Kidney glomerular epithelial cell (primary cell): ENCODE data around the gene APMAP.

Experiments used
- DNase-seq: peaks from one replicate; lab custom pipeline; 2025; lab: John Stamatoyannopoulos, UW

The APMAP gene

DNA sequence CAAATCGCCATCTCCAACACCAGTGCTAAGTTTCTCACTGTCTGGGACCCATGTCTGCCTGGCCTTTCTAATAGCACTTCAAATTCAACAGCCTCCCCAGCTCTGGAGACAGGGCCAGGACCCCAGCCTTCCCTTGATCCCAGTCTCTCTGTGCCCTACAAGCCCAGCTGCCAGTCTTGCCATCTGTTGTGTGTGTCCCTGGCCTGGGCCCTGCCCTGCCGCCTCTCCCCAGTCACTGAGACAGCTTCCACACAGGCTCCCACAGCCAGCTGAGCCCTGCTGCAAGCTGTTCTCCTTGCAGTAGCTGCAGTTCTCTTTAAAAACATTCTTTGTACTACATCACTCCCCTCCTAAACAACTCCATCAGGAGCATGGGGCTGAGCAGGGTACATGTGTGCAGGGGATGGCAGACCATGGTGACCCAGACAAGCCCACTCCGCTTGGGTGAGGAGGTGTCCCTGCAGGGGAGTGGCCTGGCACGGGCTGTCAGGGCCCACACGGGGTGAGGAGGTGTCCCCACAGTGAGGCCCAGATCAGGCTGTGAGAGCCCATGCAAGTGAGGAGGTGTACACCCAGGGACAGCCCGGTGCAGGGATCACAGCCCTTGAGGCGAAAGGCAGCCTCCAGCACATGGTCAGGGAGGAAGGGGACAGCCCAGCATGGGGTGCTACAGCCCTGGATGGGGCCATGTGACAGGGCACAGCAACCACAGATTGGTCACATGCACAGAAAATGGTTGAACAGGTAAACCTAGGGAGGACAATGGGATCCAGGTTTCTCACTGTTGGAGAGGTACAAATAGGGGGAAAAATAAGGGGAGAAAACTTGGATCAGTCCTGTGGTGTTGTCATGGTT is 27.3 kb downstream of the APMAP start:
- DNase-seq: no peak

DNA sequence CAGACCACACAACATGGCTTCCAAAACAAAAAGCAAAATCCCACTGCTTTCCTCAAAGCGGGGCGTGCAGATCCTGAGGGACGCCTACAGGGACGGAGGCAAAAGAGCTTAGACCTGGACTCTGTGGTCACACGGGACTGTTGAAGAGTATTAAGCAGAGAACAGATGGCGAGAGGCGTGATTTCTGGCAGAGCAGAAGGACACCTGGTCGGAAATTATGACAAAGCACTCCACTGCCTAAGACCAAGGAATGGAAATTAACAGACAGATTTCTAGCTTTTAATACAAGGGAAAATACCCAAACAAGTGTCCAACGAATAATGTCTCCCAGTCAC is 28.1 kb downstream of the APMAP start:
- no peak for DNase-seq

DNA sequence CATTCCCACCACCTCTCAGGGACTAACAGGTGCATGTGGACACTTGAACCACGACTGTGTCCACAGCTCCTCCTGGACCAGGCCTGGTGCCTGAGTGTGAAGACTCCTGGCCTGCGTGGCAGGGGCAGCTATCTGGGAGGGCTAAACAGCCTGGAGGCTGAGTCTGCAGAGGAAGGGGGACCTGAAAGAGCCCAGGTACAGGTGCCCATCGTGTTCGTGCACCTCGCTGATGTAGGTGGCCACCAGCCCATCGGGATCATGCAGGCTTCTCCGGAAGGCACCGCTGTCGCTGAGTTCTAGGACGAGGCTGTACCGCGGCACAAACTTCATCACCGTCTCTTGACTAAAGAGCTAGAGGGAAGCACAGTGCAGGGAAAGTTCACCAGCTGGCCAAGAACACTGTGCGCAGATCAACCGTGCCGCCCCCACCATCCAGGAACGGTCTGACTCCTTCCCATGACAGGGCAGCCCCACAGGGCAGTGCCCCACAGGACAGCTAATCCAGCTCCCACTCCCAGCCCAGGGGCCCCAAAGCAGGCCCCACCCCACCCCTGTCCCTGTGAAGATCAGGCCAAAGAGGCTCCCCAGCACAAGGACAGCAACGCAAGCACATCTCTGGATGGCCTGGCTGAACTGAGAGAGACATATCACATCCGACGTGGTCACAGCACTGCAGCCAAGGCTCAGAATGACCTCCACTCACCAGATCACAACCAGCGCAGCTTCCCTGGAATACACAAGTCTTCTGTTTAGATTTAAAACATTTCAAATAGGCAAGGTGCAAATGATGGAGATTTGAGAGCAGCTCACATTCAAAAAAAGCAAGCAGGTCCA is 28.7 kb downstream of the APMAP start:
- no peak for DNase-seq

DNA sequence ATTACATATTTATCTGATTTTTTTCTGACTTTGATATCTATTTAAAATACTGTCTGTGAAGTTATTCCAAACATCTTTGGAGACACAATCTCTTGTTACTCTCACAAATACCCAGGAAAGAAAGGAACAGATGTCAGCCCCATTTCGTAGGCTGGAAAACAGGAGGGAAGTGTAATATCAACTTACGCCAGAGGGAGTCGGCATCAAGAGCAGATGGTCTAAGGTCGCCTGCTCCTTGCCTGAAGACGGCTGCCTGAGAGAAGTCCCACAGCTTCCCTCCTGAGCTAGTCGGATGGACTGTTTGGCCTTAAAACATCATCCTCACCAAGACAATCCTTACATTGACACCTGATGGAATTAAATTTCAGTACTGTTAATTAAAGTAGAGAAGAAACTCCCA is 30.0 kb downstream of the APMAP start:
- no peak for DNase-seq

DNA sequence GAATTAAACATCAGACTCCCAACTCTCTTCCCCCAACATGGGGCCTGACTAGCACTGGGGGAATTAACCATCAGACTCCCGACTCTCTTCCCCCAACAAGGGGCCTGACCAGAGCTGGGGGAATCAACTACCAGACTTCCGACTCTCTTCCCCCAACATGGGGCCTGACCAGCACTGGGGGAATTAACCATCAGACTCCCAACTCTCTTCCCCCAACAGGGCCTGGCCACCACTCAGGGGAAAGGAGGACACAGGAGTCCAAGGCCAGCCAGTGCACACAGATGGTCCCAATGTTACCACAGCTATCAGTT is 30.4 kb downstream of the APMAP start:
- no peak for DNase-seq

DNA sequence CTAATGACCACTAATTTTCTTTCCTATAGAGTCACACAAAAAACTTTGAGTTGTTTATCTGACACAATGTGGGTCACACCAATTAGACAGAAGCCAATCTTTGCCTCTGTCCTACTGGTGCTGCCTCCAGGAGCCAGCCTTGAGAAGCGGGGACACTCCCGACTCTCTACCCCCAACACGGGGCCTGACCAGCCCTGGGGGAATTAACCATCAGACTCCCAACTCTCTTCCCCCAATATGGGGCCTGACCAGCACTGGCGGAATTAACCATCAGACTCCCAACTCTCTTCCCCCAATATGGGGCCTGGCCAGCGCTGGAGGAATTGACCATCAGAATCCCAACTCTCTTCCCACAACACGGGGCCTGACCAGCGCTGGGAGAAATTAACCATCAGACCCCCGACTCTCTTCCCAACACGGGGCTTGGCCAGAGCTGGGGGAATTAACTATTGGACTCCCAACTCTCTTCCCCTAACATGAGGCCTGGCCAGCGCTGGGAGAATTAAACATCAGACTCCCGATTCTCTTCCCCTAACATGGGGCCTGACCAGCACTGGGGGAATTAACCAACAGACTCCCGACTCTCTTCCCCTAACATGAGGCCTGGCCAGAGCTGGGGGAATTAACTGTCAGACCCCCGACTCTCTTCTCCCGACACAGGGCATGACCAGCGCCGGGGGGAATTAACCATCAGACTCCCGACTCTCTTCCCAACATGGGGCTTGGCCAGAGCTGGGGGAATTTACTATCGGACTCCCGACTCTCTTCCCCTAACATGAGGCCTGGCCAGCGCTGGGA is 31.0 kb downstream of the APMAP start:
- no peak for DNase-seq

DNA sequence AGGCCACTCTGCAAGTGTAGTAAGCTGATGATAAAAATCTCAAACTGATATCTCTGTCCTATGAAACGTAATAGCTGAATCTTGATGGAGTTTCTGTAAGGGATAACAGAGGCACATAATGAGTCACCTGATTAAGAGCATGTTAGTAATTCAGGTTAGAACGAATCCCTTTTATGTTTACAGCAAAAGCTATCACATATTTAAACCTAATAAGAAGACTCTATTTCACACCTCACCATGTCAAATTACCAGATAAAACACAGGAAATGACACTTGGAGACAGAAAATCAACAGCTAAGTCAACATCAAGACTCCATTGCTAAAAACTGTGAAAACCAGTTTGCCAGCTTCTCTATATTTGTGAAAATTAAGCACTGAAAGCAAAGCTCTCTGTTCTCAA is 31.7 kb downstream of the APMAP start:
- DNase-seq: no peak

DNA sequence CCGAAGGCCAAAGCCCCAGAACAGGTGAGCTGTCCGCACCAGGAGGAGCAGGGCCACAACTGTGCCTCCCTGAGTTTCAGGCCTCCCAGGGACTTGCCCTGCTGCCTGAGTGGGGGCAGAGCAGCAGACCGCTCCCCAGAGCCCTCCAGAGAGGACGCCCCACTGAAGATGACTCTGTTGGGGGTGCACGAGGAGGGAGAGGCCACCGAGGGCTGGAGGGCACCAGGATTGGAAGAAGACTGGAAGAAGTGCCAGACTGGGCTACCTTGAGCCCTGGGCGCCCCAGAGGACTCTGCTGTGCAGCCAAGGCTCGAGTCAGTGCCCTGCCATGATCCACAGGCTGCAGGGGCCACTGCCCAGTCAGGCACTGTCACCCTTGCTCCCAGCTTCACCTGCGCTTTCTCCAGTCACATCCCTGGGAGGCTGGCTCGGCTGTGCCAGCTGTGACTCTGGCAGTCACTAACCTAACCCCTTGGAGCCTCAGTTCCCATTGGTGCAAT is 32.2 kb downstream of the APMAP start:
- DNase-seq: no peak

DNA sequence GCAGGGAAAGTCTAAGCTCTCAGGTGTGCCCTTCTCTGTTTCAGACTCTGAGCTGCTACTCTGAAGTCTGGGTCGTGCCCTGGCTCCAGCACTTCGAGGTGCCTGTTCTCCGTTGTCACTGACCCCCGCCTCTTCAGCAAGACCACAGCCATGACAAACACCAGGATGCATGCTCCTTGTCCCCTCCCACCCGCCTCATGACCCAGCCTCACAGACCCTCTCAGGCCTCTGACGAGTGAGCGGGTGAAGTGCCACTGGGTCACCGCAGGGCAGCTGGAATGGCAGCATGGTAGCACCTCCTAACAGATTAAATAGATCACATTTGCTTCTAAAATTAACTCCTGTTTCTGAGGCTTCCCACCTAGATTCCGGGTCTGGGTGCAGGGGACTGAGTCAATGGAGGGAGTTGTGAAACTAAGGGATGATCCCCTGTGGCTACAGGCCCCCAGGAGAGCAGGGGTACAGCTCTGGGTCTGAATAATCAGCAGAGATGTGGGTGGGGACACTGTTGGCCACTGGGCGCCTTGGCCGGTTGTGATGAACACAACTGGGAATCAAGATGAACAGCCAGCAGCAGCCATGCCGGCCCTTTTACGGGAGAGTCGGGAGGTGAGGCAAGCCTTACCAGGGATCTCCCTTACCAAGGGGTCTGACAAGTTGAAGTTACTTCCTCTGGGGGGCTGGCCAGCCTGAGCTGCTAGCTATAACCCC is 32.8 kb downstream of the APMAP start:
- no peak for DNase-seq

DNA sequence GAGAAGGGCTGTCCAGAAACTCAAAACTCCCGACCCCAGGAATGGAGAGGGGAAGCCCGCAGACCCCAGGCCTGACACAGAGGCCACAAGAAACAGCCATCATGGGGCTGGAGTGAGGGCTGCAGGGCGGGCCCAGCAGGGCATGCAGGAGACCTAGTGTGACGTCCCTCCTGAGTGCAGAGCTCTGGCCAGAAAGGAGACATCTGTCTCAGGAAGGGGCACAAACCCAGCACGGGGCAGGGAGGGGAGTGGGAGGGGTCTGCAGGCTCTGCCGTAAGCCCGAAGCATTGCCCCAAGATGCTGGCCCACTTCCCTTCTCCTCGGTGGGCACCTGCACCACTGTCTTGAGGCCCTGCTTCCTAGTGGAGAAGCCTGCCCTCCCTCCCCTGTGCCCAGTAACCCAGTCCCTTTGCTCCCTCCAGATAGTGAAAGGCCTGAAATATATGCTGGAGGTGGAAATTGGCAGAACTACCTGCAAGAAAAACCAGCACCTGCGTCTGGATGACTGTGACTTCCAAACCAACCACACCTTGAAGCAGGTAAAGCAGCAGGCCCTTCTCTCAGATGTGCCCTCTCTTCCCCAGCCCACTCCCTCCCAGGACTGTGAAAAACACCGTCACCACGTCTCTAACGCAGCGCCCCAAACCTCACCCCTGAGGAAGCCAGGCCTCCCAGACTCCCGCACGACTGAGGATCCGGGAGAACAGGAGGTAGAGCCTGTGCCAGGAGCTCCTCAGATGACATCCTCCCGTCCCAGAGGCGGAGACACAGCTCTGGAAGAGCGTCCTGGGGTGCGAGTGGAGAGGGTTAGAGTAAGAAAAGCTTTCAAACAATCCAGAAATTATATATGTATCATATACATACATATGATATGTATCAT is 33.8 kb downstream of the APMAP start:
- DNase-seq: no peak

DNA sequence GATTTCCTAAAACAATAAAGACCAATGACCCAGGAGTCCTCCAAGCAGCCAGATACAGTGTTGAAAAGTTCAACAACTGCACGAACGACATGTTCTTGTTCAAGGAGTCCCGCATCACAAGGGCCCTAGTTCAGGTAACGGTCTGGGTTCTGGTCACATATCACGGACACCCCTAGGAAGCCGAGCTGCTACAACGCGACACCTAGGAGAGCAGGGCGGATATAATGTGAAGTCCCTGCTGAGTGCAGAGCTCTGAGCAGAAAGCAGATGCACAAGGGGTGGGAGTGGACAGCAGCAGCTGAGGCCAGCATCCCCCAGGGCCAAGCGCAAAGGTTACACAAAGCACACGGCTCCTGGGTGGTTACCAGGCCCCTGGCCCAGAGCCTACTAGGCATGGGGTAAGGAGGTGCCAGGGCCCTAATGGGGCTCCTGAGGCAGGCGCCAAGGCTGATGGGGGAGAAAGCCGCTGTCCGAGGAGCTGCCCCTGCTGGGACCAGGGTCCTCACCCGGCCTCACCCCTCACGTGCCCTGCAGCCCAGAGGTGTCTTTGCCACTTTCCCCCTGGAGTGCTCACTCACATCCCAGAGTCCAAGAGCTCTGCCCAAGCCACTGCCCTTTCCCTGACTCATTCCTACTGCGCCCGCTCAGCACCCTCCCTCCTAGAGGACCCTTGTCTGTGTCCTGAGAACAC is 35.1 kb downstream of the APMAP start:
- DNase-seq: no peak

DNA sequence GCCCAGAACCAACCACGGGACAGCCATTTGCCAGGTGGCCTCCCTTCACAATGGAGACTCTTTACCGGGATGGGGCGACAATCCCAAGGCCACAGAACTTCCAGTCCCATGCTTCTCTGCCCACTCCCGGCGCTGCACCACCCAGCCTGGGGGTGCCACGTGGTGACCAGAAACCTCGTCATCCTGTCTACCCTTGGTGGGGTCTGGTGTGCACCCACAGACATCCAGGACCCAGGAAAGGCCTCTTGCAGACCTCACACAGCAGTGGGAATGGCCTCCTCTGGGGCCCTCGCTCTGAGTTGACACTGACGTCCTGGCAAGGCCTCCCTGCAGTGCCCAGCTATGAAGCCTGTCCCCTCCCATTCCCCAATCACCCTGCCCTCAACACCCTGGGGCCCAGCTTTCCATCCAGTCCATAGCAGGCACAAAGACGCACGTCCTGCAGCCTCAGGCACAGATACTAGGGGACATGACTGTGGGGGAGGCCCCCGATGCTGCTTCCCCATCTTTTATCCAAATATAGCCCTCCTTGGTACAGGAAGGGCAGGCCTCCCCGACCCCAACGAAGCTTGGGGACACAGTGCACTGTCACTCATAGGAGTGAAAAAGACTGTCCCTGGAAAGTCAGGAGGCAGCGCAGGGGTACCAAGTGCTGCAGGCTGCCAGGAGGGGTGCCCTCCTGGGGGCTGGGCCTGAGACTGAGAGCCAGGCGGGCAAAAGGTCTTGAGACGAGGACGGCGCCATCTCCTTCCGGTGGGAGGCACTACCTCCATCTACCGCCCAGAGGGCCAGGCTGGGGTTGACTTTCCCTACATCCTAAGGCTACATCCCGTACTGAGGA is 36.3 kb downstream of the APMAP start:
- DNase-seq: no peak

DNA sequence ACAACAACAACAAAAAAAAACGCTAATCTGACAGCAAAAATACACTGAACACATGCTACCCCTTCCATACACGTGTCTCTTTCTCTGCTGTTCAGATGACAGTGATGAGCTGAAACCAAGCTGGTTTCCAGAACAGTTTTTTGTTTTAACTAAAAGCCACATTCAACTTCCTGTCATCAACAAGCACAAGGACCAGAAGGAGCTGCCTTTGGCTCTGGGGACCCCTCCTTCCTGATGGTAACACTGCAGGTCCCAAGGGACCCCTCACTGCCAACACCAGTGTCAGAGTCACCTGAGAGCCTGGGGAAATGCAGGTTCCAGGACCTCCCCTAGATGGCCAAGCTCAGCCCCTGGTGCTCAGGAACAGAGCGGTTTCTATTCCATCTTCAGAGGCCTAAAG is 37.5 kb downstream of the APMAP start:
- DNase-seq: no peak

DNA sequence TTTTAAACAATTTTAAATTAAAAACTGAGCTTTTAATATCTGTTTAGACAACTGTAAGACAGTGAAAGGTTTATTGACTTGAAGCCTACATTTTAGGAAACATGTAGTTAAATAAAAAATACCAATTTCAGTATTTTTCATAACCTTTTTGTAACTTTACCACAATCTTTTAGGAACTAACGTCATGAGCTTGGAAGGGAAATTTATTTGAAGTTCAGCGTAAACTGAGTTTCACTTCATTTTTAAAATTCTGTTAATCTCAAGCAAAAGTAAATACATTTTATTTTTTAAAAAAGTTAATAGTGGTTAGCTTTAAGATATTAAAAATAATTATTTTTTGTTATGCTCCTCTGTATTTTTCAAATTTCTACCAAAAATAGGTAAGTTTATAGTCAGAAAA is 38.0 kb downstream of the APMAP start:
- no peak for DNase-seq

DNA sequence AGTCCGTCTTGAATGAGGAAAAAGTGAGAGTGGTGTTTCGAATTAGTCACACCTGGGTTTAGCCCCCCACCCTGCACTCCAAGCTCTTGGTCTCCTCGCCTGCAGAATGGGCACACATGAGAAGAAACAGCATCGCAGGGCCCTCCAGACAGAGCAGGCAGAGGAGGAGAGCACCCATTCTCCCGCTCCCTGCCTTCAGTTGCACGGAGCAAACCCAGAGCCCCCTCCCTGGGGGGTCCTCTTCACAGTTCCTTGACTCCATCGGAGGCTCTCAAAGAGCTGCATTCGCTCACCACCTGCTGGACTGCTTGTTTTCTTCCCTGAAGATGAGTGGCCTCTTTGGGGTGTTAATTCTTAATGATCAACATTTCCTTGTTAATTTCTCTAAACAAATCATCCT is 38.4 kb downstream of the APMAP start:
- no peak for DNase-seq

DNA sequence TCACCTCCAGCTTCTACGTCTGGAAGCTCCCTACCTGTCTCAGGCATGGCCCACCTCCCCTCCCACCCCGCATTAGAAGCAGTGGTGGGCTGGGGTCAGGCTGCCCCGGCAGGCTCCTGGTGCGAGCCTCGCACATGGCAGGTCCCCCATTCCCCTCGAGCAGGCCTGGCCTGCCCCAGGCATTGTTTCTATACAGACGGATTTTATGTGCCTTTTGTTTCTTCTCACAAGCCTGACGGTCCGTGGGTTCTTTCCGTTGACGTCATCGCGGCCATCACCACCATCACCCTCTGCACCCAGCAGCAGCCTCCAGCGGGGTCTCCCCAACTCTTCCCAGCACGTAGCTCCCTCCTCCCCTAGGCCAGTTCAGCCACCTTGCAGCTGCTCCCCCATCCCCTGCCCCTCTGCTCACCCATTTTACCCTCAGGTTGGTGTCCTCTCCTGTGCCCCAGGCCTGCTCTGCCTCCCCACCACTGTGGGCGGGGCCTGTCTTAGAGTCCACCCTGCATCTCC is 38.9 kb downstream of the APMAP start:
- no peak for DNase-seq

DNA sequence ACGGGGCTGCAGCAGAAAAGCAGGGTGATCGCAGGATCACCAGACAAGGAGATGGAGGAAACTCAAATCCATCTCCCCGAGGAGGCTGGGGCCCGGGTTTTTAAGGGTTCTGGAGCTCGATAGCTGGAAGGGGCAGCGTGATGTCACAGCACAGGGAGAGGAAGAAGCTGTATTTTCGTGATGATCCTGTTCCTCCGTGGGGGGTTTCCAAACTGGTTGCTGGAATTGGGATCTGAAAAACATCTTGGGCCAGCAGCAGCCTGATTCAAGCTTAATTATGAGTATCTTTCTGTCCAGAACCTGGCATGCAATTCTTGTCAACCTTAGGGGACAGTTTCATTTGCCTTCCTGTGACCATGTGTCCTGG is 39.4 kb downstream of the APMAP start:
- no peak for DNase-seq

DNA sequence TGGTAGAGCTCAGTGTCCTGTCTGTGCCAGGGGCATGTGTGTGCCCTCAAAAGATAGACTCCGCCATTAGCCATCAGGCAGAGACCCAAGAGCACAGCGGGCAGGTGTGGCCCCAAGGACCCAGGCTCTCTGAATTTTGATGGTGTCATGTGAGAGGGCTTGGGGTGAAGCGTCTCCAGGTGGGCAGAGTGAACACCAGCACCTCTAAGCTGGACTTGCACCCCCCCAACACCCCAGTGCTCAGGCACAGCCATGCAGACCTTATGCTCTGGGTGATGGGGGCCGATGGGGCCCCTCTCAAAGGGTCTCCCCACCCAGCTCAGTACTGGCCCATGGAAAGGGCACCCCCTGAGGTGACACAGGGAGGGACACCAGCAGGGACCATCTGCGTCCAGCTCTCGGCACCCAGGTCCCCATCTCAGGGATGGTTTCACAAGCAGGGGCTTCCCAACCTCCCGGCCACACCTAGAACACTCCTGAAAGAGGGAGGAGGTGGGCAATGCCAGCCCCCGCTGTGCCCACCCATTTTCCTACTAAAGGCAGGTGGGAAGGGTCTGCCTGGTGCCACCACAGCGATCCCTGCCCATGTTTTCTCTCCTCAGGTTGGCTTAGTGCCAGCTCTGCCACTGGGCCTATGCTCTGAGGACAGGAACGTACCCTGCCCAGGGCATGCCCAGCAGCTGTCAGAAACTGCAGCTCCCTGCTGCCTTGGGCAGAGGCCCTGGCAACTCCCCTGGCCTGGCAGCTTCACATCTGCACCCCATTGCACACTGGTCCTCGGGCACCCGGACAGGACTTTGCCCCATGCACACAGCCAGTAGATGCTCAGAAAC is 40.0 kb downstream of the APMAP start:
- DNase-seq: no peak
